GM13976 (cell line): Measurements from ENCODE around the gene ZRANB1.

Experiments
- DNase-seq: peaks from one replicate; pipeline ENCODE4 v3.0.0; 2012; ENCODE audit warnings: low spot score
- in situ Hi-C: fragments of 300-500 bp; cut with MboI; formaldehyde crosslinking; loops from one replicate; pipeline ENCODE4 v1.12.0; 2022; ENCODE audit warnings: low sequenced_read_pairs, mixed read lengths, inconsistent platforms; ENCODE audit not compliant: unreplicated experiment
- TF ChIP-seq, protein P1 (sequence below): IDR thresholded peaks from 2 replicates; pipeline ENCODE4 v1.5.1; 2012; ENCODE audit warnings: borderline replicate concordance, mild to moderate bottlenecking; ENCODE audit not compliant: insufficient read depth; ENCODE audit errors: extremely low read depth, missing control alignments, control extremely low read depth

The ZRANB1 gene

GRCh38 chr10:124918191-124918830, 23.6 kb upstream of the ZRANB1 start:
- DNase-seq = no peak
- TF ChIP-seq, protein P1, sequence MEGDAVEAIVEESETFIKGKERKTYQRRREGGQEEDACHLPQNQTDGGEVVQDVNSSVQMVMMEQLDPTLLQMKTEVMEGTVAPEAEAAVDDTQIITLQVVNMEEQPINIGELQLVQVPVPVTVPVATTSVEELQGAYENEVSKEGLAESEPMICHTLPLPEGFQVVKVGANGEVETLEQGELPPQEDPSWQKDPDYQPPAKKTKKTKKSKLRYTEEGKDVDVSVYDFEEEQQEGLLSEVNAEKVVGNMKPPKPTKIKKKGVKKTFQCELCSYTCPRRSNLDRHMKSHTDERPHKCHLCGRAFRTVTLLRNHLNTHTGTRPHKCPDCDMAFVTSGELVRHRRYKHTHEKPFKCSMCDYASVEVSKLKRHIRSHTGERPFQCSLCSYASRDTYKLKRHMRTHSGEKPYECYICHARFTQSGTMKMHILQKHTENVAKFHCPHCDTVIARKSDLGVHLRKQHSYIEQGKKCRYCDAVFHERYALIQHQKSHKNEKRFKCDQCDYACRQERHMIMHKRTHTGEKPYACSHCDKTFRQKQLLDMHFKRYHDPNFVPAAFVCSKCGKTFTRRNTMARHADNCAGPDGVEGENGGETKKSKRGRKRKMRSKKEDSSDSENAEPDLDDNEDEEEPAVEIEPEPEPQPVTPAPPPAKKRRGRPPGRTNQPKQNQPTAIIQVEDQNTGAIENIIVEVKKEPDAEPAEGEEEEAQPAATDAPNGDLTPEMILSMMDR = no peak
- in situ Hi-C loops = no loop called here

DNA sequence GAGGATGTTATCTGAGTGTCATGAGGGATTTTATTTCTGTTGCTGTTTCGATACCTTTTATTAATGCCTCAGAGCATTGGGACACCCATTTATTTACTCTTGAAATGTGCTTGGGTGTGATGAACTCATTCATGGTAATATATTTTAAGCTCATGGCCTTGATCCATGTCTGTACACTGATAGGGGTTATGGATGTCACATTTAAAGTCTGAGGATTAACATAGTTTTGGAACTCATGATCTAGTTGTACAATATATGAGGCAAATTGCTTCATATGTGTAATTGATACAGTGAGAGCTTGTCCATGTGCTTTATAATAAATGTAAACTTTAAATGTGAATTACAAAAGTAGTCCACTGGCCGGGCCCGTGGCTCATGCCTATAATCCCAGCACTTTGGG, 23.0 kb upstream of the ZRANB1 start:
- TF ChIP-seq, protein P1 = no peak
- in situ Hi-C loops = no loop called here
- DNase-seq = no peak

GRCh38 chr10:124921261-124921660, 20.7 kb upstream of the ZRANB1 start:
- TF ChIP-seq, protein P1 = no peak
- in situ Hi-C loops = no loop called here
- no peak for DNase-seq

DNA sequence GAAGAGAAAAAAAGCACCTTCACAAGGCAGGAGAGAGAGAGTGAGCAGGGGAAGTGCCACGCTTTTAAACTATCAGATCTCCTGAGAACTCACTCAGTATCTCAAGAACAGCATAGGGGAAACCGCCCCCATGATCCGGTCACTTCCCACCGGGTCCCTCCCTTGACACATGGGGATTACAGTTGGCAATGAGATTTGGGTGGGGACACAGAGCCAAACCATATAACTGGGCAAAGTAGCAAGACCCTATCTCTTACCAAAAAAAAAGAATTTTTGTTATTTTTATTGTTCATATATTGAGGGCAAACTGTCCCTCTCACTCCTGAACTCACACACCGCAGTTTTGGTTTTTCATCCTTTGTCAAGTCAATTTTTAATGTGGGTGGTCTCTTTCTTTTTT, 18.2 kb upstream of the ZRANB1 start:
- TF ChIP-seq, protein P1 = no peak
- no peak for DNase-seq
- in situ Hi-C loops = no loop called here

DNA sequence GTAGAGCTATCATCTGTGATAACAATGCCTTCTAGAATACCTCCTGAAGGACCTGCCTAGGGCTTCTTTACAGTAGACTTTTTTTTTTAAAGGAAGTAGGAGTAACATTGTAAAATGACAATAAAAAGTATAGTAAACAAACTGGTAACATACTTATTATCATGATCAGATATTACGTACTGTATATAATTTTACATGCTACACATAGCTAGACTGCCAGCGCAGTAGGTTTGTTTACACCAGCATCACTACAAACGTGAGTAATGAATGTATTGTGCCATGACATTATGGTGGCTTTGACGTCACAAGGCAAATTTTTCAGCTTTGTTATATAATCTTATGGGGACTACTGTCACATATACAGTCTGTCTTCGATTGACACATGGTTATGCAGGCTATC, 15.4 kb upstream of the ZRANB1 start:
- DNase-seq = no peak
- in situ Hi-C loops = no loop called here
- TF ChIP-seq, protein P1 = no peak

DNA sequence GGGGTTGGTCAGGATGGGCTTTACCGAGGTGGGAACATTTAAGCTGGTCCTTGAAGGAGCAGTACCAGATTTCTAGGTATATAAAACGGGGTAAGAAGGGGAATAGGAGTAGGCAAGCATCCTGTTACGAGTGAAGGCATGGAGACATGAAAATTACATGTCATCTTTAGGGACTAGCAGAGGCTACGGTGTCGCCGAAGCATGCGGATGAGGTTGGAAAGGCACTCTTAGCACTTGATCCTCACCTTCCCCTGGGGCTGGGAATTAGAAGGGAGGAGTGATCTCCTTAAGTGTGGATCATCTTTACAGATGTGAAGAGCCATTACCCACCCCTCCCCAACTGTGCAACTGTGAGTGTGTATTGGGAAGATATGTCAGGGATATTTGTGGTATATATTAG, 13.8 kb upstream of the ZRANB1 start:
- no peak for DNase-seq
- in situ Hi-C loops = no loop called here
- TF ChIP-seq, protein P1 = no peak

- TF ChIP-seq, protein P1 = no peak
- no peak for DNase-seq
- in situ Hi-C loops = no loop called here
Measured at GRCh38 chr10:124928545-124928944, 13.4 kb upstream of the ZRANB1 start.
